GM19438 (cell line): ENCODE measurements around the gene APOLD1.
"Not testable (repeated sequence)": the region's sequence is repeated elsewhere in the genome, so short reads cannot be mapped to it uniquely, and the experiment has no call there.

ENCODE experiments used
- ATAC-seq: cut with Tn5 transposase; IDR thresholded peaks from one replicate; pipeline ENCODE4 v1.9.1; 2021; ENCODE audit warnings: low read depth; ENCODE audit not compliant: unreplicated experiment

APOLD1 gene

DNA sequence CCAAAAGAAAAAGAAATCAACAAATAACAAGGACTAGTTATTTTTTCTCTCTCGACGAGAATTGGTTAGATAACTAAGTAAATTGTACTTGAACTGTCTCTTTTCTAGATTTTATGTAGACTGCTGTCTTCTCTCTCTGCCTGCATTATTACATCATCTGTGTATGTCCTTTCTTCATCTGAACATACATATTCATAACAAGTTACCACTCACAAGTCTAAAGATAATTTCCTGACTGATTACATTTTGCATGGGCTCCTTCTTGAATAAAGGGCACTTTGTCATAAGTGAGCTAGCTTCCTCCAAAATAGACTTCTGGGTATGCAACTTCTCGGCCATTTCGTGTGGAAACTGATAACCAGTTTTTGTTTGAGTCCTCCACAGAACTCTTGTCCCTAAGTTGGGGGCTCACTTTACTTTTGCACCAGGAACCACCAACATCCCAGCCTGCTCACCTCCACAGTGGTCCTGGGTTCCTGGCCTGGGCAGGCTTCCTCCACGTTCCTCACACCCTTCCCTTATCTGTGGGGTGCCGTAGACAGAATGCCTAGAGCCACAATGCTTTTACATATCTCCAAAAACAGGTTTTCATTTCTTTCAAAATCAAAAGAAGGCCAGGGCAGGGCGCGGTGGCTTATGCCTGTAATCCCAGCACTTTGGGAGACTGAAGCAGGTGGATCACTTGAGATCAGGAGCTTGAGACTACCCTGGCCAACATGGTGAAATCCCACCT lies 21.5 kb downstream of the APOLD1 start:
- no peak for ATAC-seq

GRCh38 chr12:12807517-12807903 lies 22.1 kb downstream of the APOLD1 start:
- ATAC-seq = not testable (repeated sequence)

- ATAC-seq = peak; percentile 73
These were observed 22.7 kb downstream of the APOLD1 start for GRCh38 chr12:12807970-12808702.

- ATAC-seq = no peak
These were observed 25.1 kb downstream of the APOLD1 start for GRCh38 chr12:12810553-12811021.

DNA sequence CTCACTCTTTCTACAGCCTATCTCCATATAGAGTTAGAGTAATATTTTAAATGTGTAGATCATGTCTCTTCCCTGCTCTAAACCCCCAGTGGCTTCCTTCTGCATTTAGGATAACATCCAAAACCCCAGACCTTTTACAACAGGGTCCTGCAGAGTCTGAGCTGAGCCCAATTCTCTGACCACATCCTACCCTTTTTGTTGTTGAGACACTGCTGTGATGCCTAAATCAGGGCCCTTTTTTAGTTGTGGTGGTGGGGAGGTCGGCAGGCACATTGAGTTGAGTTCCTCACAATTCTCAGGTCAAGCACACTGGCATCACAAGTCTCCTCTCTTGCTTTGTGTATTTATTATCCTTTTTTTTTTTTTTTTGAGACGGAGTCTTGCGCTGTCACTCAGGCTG lies 25.9 kb downstream of the APOLD1 start:
- no peak for ATAC-seq

DNA sequence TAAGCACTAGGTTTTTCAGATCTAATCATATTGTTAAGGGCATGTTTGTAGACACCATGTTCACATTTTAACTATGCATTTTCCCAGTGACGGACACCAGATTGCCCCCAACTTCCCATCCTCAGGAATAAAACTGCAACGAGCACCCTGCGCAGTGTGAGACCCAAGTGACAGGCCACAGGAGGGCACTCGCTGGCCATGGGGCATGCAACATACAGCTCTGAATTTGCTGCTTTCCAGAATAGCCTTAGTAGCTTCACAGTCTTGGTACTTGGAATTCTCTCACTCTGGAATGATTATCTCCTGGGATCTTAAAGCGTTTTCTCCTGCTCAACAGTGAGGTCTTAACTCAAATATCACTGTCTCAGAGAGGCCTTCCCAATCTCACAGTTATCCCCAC lies 26.7 kb downstream of the APOLD1 start:
- no peak for ATAC-seq

- ATAC-seq = no peak
These were observed 27.2 kb downstream of the APOLD1 start for GRCh38 chr12:12812618-12813119.

DNA sequence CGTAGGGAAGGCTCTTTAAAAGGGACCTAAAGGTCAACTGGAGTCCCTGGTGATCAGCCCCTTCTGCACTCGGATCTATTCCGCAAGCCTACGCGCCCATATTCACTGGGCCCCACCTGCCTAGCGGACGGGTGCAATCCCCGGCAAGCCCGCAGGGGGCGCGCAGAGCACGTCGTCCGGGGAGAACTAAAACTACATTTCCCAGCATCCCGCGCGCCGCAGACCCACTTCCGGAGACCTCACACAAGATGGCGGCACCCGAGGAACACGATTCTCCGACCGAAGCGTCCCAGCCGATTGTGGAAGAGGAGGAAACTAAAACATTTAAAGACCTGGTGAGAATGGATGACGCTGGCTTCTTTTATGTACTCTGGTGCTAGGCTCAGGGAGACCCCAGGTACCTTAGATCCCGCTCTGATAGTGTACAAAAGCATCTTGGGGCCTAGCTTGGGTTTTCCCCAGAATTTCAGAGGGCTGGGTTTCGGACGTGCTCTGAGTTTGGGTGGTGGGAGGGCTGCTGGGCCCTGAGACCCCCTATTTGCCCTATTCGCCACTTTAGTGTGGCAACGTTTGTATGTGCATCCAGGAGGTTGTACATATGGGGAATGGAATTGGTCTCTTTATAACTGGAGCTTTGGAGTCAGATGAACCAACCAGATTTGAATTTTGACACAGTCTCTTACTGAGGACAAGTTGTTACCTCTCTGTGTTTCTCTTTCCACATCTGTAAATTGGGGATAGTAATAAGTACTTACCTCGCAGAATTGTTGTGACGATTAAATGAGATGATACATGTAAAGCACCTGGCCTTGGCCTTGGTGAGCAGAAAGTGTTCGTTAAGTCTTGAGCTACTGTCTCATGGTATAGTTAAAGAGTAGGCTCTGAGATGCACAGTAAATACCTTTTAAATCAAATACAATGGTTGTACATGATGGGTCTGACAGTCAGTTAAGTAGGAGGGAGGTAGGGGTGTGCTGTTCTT lies 28.0 kb downstream of the APOLD1 start, which contains the start of gene DDX47:
DDX47 (plus strand) TSS at position 227 of the 982 bp plus-strand sequence; CDS start at position 249, 22 bp downstream.
- peak; percentile 70 for ATAC-seq

GRCh38 chr12:12817616-12818015 lies 32.2 kb downstream of the APOLD1 start:
- ATAC-seq = no peak

GRCh38 chr12:12818701-12819100 lies 33.2 kb downstream of the APOLD1 start:
- no peak for ATAC-seq

GRCh38 chr12:12819221-12819620 lies 33.8 kb downstream of the APOLD1 start:
- ATAC-seq = no peak

- no peak for ATAC-seq
These were observed 34.4 kb downstream of the APOLD1 start for GRCh38 chr12:12819752-12820311.

DNA sequence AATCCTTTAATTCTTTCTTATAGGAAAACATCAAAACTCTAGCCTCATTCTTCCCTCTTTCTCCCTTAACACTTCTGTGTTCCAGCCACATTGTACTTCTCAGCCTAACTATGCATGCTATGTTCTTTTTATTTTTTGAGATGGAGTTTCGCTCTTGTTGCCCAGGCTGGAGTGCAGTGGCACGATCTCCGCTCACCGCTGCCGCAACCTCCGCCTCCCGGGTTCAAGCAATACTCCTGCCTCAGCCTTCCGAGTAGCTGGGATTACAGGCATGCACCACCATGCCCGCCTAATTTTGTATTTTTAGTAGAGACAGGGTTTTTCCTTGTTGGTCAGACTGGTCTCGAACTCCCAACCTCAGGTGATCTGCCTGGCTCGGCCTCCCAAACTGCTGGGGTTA lies 34.9 kb downstream of the APOLD1 start:
- ATAC-seq = not testable (repeated sequence)

DNA sequence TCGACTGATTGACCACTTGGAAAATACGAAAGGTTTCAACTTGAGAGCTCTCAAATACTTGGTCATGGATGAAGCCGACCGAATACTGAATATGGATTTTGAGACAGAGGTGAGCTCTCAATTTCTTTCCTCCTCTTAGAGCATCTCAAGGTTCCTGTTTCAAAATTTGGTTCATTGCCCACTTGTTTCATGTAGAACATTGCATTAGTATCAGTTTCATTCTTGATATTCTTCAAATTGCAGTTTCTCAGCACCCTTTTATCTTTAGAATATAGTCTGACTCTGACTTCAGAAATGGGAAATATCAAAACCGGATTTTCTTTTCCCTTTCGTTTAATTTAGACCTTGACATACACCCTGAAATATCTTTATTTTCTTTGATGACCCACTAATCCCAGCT lies 36.5 kb downstream of the APOLD1 start:
- no peak for ATAC-seq

GRCh38 chr12:12822886-12823285 lies 37.4 kb downstream of the APOLD1 start:
- ATAC-seq = no peak

GRCh38 chr12:12823300-12823699 lies 37.8 kb downstream of the APOLD1 start:
- no peak for ATAC-seq

GRCh38 chr12:12823811-12824210 lies 38.4 kb downstream of the APOLD1 start:
- no peak for ATAC-seq

- no peak for ATAC-seq
These were observed 50.1 kb downstream of the APOLD1 start for GRCh38 chr12:12835378-12836146.

- no peak for ATAC-seq
These were observed 51.1 kb downstream of the APOLD1 start for GRCh38 chr12:12836571-12836970.
